Measurements from ENCODE around the gene TTLL7.

GRCh38 chr1:83931658-83932253, 67.2 kb downstream of the TTLL7 start:
- TF ChIP-seq CTCF (IDR thresholded peaks at IDR 0.05; ENCODE audit: low read depth, low read length): peak; percentile 77
- TF ChIP-seq EZH2phosphoT487 (IDR thresholded peaks at IDR 0.05; ENCODE audit: low read depth): no peak
